AG04450 (cell line): ENCODE results near the gene GNLY. TPM values are rescaled to one million over a fixed set of nuclear protein-coding genes. Genes with fewer than 3 reads are reported as not detected.

ENCODE experiments used
- CTCF ChIA-PET: fragments of 300-600, 350-600 bp; formaldehyde crosslinking; extraction: SDS; loops from one replicate; lab custom pipeline; 2022; ENCODE audit warnings: antibody characterized with exemption, inconsistent platforms; lab: Charles Lee
- POLR2A ChIA-PET: fragments of 350-600 bp; formaldehyde crosslinking; extraction: SDS; loops from one replicate; lab custom pipeline; 2021; ENCODE audit warnings: antibody characterized with exemption, inconsistent platforms; lab: Yijun Ruan, JAX
- DNase-seq: peaks from one replicate; pipeline ENCODE4 v3.0.0-alpha.2; 2011; ENCODE audit warnings: low read depth, low spot score
- H3K27ac ChIP-seq: one replicate; pipeline ENCODE4 v1.5.1; 2012; ENCODE audit warnings: low read depth, low read length, control low read depth
- H3K27me3 ChIP-seq: one replicate; pipeline ENCODE4 v1.6.0; 2012; ENCODE audit warnings: low read length; ENCODE audit not compliant: control insufficient read depth, insufficient read depth
- H3K4me3 ChIP-seq: 2 replicates; pipeline ENCODE4 v1.5.1; 2011; ENCODE audit warnings: mild to moderate bottlenecking, low read depth, low read length, control low read depth
- H3K9me3 ChIP-seq: 2 replicates; pipeline ENCODE4 v1.5.1; 2012; ENCODE audit warnings: low read length; ENCODE audit not compliant: control insufficient read depth, insufficient read depth
- CTCF ChIP-seq: IDR thresholded peaks from 2 replicates; pipeline ENCODE4 v1.5.1; 2011; ENCODE audit warnings: low read depth, low read length, control low read depth, inconsistent platforms
- polyA minus RNA-seq: library from RNA; depleted of rRNA, polyadenylated mRNA; stranded (reverse); fragments of >200 nt; gene quantifications from 2 replicates; pipeline ENCODE4 v1.2.3, GENCODE V29; 2011; rRNA and poly(A)+ RNA removed
- polyA plus RNA-seq: library from polyadenylated mRNA; depleted of rRNA; stranded (reverse); fragments of >200 nt; gene quantifications from 2 replicates; pipeline ENCODE4 v1.2.3, GENCODE V29; 2011; rRNA removed

GNLY gene
- not detected in 2 replicates for polyA plus RNA-seq
- not detected in 2 replicates for polyA minus RNA-seq

- Histone ChIP-seq H3K27me3 (peaks cover 4% of the 10 kb centered on the region), H3K27ac (no peak within 1 kb of the TSS), H3K4me3 (no peak within 1 kb of the TSS), H3K9me3 (no peaks in the 10 kb centered on the region)
- ChIA-PET CTCF (interaction anchor here (0.9 to 1.5 kb wide), 4 partner anchors 12 to 57 kb away, joined by 3 to 4 read pairs (median 3); no protein-coding TSS in a partner anchor), POLR2A (no interaction called here)
- no peak for TF ChIP-seq CTCF
- DNase-seq, result no peak
Measured at GRCh38 chr2:85694052-85695025, at the start of gene GNLY. Gene GNLY (plus strand): TSS chr2:85694358. CDS start chr2:85694419, 61 bp downstream.

GRCh38 chr2:85644909-85645308, 49.2 kb upstream of the GNLY start:
- DNase-seq, result no peak
- Histone ChIP-seq H3K9me3 (no peaks in the 10 kb centered on the region), H3K27me3 (no peaks in the 10 kb centered on the region), H3K27ac (no peak overlapping the region), H3K4me3 (no peak overlapping the region)
- ChIA-PET CTCF (interaction anchor here (0.6 kb wide), 1 partner anchor 189 kb away, joined by 3 read pairs; no protein-coding TSS in a partner anchor), POLR2A (interaction anchor here (0.6 to 0.7 kb wide), 2 partner anchors 9 to 47 kb away, joined by 4 to 7 read pairs; no protein-coding TSS in a partner anchor)
- no peak for TF ChIP-seq CTCF

- Histone ChIP-seq H3K9me3 (no peaks in the 10 kb centered on the region), H3K4me3 (no peak overlapping the region), H3K27ac (no peak overlapping the region), H3K27me3 (no peaks in the 10 kb centered on the region)
- DNase-seq, result no peak
- TF ChIP-seq CTCF, result no peak
- CTCF ChIA-PET, result interaction anchor here (0.6 to 1.6 kb wide), 5 partner anchors 9 to 182 kb away, joined by 3 to 20 read pairs (median 4); no protein-coding TSS in a partner anchor
- POLR2A ChIA-PET, result no interaction called here
Measured at GRCh38 chr2:85646166-85646565, 48.0 kb upstream of the GNLY start.

GRCh38 chr2:85647823-85648526, 46.2 kb upstream of the GNLY start:
- ChIA-PET POLR2A (interaction anchor here (0.7 to 1.0 kb wide), 2 partner anchors 58 to 125 kb away, joined by 3 to 5 read pairs; no protein-coding TSS in a partner anchor), CTCF (interaction anchor here (0.9 to 6.8 kb wide), 18 partner anchors 8 to 234 kb away, joined by 3 to 107 read pairs (median 6); partner anchors contain the start of gene SFTPB)
- no peak for DNase-seq
- Histone ChIP-seq H3K9me3 (no peaks in the 10 kb centered on the region), H3K27me3 (no peaks in the 10 kb centered on the region), H3K4me3 (no peak overlapping the region), H3K27ac (no peak overlapping the region)
- TF ChIP-seq CTCF, result no peak
